Measurements from ENCODE around the gene SHBG. TPM values are rescaled to one million over a fixed set of nuclear protein-coding genes. Genes with fewer than 3 reads are reported as not detected.

SHBG gene, protein sequence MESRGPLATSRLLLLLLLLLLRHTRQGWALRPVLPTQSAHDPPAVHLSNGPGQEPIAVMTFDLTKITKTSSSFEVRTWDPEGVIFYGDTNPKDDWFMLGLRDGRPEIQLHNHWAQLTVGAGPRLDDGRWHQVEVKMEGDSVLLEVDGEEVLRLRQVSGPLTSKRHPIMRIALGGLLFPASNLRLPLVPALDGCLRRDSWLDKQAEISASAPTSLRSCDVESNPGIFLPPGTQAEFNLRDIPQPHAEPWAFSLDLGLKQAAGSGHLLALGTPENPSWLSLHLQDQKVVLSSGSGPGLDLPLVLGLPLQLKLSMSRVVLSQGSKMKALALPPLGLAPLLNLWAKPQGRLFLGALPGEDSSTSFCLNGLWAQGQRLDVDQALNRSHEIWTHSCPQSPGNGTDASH
- not detected for total RNA-seq
- not detected for polyA plus RNA-seq

DNA sequence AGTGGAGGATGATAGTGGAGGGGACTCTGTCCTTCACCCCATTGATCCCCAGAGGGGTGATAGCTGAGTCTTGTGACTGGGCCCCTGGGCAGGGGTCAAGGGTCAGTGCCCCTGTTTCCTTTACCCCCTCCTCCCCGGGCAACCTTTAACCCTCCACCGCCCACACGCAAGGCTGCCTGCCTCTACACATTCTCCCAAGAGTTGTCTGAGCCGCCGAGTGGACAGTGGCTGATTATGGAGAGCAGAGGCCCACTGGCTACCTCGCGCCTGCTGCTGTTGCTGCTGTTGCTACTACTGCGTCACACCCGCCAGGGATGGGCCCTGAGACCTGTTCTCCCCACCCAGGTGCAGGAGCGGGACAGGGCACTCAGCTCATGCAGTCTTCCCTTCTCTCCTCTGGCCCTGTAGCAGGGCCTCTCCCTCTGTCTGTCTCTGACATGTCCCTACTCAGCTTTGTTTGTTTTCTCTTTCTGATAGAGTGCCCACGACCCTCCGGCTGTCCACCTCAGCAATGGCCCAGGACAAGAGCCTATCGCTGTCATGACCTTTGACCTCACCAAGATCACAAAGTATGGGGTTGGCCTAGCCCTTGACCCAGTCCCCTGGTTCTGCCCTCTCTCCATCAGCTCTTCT is at the start of gene SHBG:
Gene SHBG, plus strand, starts transcription at position 197 of the 633 bp plus-strand sequence. Its CDS starts 38 bp downstream, at position 235.
- Histone ChIP-seq H3K9me3 (ENCODE audit: control insufficient read depth in 1 of 2, low read length in 2 of 2) (no peaks in the 10 kb centered on the region), H3K4me3 (ENCODE audit: low read length in 2 of 2) (no peak within 1 kb of the TSS), H3K36me3 (ENCODE audit: insufficient read depth, low read length) (no peaks in the 10 kb centered on the region), H3K27ac (ENCODE audit: low read depth, low read length) (no peak within 1 kb of the TSS), H3K27me3 (ENCODE audit: insufficient read depth, low read length) (no peaks in the 10 kb centered on the region), H3K4me1 (ENCODE audit: insufficient read depth, low read length) (peaks cover 13% of the 10 kb centered on the region)
- intact Hi-C loops (cut with micrococcal nuclease) = no loop called here
- Mint-ChIP-seq H3K4me1 (peaks cover 4 to 20% (median 14%) of the 10 kb centered on the region in 4 donors), H3K36me3 (peaks cover 0 to 6% of the 10 kb centered on the region in 2 donors), H3K4me3 (peak within 1 kb of the TSS in 2 of 8 donors; percentile 26 to 36), H3K27me3 (no peaks in the 10 kb centered on the region), H3K27ac (peak within 1 kb of the TSS in 2 of 7 donors; percentile 6 to 59), H3K9me3 (no peaks in the 10 kb centered on the region)
- CTCF ChIA-PET (ENCODE audit: partially characterized antibody) = interaction anchor here (4.7 kb wide), 1 partner anchor 58 kb away, joined by 56 read pairs; the partner anchor contains the start of genes TP53 and WRAP53
- no peak for DNase-seq
- POLR2A ChIA-PET (ENCODE audit: partially characterized antibody) = interaction anchor here (5.0 kb wide), 1 partner anchor 57 kb away, joined by 42 read pairs; the partner anchor contains the start of genes TP53 and WRAP53

DNA sequence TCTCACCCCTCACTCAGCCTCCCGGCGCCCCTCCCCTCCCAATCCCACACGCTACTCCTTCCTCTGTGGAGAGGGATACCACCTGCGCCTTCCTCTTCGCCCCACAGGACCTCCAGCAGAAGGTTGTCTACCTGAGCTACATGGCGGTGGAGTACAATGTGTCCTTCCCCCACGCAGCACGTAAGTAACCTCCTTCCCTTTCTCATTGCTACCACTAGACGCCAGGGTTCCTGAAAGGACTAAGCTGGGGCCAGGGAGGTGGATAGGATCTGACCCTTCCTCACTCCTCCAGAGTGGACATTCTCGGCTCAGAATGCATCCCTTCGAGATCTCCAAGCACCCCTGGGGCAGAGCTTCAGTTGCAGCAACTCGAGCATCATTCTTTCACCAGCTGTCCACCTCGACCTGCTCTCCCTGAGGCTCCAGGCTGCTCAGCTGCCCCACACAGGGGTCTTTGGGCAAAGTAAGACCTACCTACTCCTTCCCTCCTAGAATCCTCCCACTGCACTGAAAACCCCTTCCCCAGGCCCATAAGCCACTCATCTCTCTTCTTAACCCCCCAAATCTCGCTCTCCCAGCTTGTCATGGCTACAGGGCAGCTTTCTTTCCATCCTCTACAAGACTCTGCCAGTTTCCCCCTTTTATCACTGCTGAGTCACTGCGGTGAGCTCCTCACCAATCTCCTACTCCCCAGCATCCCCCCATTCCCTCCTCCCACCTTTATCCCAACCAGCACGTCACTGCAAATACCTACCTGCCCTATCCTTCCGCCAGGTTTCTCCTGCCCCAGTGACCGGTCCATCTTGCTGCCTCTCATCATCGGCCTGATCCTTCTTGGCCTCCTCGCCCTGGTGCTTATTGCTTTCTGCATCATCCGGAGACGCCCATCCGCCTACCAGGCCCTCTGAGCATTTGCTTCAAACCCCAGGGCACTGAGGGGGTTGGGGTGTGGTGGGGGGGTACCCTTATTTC is 49.0 kb upstream of the SHBG start:
- ChIA-PET POLR2A (ENCODE audit: partially characterized antibody) (interaction anchor here (0.7 to 2.9 kb wide), 9 partner anchors 9 to 236 kb away, joined by 3 to 25 read pairs (median 5); partner anchors contain the start of genes FXR2, POLR2A, SENP3 and TP53), CTCF (ENCODE audit: partially characterized antibody) (interaction anchor here (1.1 to 2.1 kb wide), 3 partner anchors 8 to 21 kb away, joined by 4 to 8 read pairs (median 5); no protein-coding TSS in a partner anchor)
- Mint-ChIP-seq H3K9me3 (peaks cover 0 to 14% (median 0%) of the 10 kb centered on the region in 8 donors), H3K27me3 (no peaks in the 10 kb centered on the region), H3K4me3 (peak overlapping the region in 3 of 8 donors; percentile 46 to 57 (median 46)), H3K4me1 (peaks cover 30 to 88% (median 59%) of the 10 kb centered on the region in 4 donors), H3K27ac (peak overlapping the region in 6 of 7 donors; percentile 38 to 98 (median 82)), H3K36me3 (peaks cover 33 to 60% of the 10 kb centered on the region in 2 donors)
- intact Hi-C loops (cut with micrococcal nuclease) = no loop called here
- no peaks in the 10 kb centered on the region for H3K9me3 ChIP-seq (ENCODE audit: control insufficient read depth in 1 of 2, low read length in 2 of 2)
- peaks cover 34% of the 10 kb centered on the region for H3K36me3 ChIP-seq (ENCODE audit: insufficient read depth, low read length)
- H3K27ac ChIP-seq (ENCODE audit: low read depth, low read length) = no peak overlapping the region
- H3K4me1 ChIP-seq (ENCODE audit: insufficient read depth, low read length) = peaks cover 71% of the 10 kb centered on the region
- H3K4me3 ChIP-seq (ENCODE audit: low read length in 2 of 2) = no peak overlapping the region
- H3K27me3 ChIP-seq (ENCODE audit: insufficient read depth, low read length) = no peaks in the 10 kb centered on the region
- DNase-seq = peak in 1 of 5 donors; percentile 15

DNA sequence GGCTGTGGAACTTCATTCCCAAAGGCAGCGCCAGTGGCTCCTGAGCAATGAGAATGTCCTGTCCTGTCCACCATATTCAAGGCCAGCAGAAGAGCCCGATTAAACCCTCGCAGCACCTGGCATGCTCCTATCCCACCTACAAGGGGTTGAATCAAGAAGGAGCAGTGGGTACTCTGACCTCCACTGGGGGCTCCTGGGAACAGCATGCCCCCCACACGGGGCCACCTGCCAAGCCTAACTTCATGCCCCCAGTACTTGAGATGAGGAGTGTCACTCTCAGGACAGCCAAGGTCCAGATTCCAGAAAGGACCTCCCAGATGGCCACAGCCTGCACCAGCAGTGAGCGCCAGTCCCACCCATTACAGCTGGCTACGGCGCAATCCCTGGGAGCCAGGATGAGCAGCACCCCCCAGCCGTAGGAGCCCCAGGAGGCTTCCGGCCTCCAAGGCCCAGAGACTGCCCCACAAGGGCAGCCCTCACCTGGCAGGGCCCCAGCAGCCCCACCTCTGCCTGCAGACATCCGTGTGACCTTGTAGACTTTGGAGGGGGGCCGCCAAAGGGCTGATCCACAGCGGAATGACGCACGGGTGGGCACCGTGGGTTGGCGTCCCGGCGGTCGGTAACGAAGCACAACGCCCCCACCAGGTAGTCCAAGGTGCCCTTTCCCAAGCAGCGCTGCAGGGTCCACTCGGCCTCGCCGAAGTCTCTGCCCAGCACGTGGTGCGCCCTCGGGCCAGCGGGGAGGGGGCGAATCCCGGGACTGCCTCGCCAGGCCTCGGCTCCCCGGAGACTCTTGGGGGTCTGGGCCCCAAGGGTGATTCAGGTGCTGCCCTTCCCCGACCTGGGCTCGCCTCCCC is 47.3 kb upstream of the SHBG start:
- peaks cover 28% of the 10 kb centered on the region for H3K36me3 ChIP-seq (ENCODE audit: insufficient read depth, low read length)
- Mint-ChIP-seq H3K36me3 (peaks cover 17 to 49% of the 10 kb centered on the region in 2 donors), H3K4me1 (peaks cover 23 to 73% (median 49%) of the 10 kb centered on the region in 4 donors), H3K4me3 (peak overlapping the region; percentile 3 to 100 (median 33)), H3K27ac (peak overlapping the region in 6 of 7 donors; percentile 29 to 100 (median 68)), H3K27me3 (no peaks in the 10 kb centered on the region), H3K9me3 (peaks cover 0 to 11% (median 0%) of the 10 kb centered on the region in 8 donors)
- intact Hi-C loops (cut with micrococcal nuclease) = loop anchor here (1.0 kb wide), 4 partner anchors 10 to 275 kb away; partner anchors contain the start of genes EIF5A and SENP3
- peak overlapping the region; percentile 97 for H3K27ac ChIP-seq (ENCODE audit: low read depth, low read length)
- H3K4me1 ChIP-seq (ENCODE audit: insufficient read depth, low read length) = peaks cover 55% of the 10 kb centered on the region
- no peaks in the 10 kb centered on the region for H3K9me3 ChIP-seq (ENCODE audit: control insufficient read depth in 1 of 2, low read length in 2 of 2)
- H3K4me3 ChIP-seq (ENCODE audit: low read length in 2 of 2) = peak overlapping the region in 1 of 2 donors; percentile 92
- no peak for DNase-seq
- ChIA-PET POLR2A (ENCODE audit: partially characterized antibody) (interaction anchor here (0.8 to 9.5 kb wide), 25 partner anchors 10 to 536 kb away, joined by 3 to 220 read pairs (median 6); partner anchors contain the start of genes ACADVL, ACAP1, CTDNEP1 and DLG4), CTCF (ENCODE audit: partially characterized antibody) (interaction anchor here (2.5 to 3.2 kb wide), 3 partner anchors 8 to 147 kb away, joined by 12 to 22 read pairs (median 19); partner anchors contain the start of genes TMEM102, TP53 and WRAP53)
- no peaks in the 10 kb centered on the region for H3K27me3 ChIP-seq (ENCODE audit: insufficient read depth, low read length)

DNA sequence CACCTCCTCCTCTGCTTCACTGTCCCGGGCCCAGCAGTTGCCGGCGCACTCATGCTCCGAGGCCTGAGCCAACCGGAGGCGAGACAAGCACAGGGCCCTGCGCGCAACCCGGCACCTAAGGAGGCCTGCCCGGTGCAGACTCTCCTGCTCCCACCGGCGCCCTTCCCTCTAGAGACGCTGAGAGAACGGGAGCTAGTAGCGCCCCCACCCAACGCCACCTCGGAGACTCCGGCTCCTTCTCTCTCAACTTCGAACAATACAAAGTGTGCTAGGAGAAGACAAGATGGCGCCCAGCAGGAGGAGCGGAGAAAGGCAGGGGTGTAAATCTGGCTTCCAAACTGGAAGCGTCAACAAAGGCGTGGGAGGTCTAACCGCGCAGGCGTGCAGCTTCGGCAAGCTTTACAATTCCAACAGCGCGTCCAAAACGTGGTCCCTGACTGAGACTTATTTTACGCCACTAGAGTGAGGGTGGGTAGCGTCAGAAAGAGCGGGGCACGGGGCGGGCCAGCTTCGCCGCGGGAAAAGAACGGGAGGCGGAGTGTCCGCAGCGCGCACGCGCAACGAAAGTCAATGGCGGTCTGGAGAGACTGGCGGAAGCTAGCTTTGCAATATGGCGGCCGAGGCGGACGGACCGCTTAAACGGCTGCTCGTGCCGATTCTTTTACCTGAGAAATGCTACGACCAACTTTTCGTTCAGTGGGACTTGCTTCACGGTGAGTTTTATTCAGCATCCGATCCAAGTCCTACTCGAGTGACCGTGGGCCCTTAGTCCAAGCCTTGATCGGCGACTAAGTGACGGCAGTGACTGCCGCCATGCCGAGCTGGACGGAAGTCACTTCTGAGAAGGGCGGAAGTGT is 46.5 kb upstream of the SHBG start, which contains the start of gene MPDU1:
Gene MPDU1, plus strand, starts transcription at position 600 of the 857 bp plus-strand sequence. Its CDS starts 11 bp downstream, at position 611.
- H3K27me3 ChIP-seq (ENCODE audit: insufficient read depth, low read length) = no peaks in the 10 kb centered on the region
- peaks cover 22% of the 10 kb centered on the region for H3K36me3 ChIP-seq (ENCODE audit: insufficient read depth, low read length)
- peak within 1 kb of the TSS; percentile 91 to 92 for H3K4me3 ChIP-seq (ENCODE audit: low read length in 2 of 2)
- peak within 1 kb of the TSS; percentile 97 for H3K27ac ChIP-seq (ENCODE audit: low read depth, low read length)
- Mint-ChIP-seq H3K36me3 (peaks cover 9 to 48% of the 10 kb centered on the region in 2 donors), H3K9me3 (peaks cover 0 to 11% (median 0%) of the 10 kb centered on the region in 8 donors), H3K27me3 (no peaks in the 10 kb centered on the region), H3K27ac (peak within 1 kb of the TSS; percentile 99 to 100 (median 100)), H3K4me3 (peak within 1 kb of the TSS; percentile 99 to 100 (median 100)), H3K4me1 (peaks cover 20 to 65% (median 43%) of the 10 kb centered on the region in 4 donors)
- no peaks in the 10 kb centered on the region for H3K9me3 ChIP-seq (ENCODE audit: control insufficient read depth in 1 of 2, low read length in 2 of 2)
- ChIA-PET POLR2A (ENCODE audit: partially characterized antibody) (interaction anchor here (0.6 to 9.5 kb wide), 42 partner anchors 11 to 581 kb away, joined by 3 to 220 read pairs (median 4); partner anchors contain the start of genes ACADVL, ACAP1, ATP1B2 and CHRNB1), CTCF (ENCODE audit: partially characterized antibody) (interaction anchor here (0.6 to 3.2 kb wide), 8 partner anchors 9 to 228 kb away, joined by 3 to 22 read pairs (median 8); partner anchors contain the start of genes TMEM102, TMEM95, TP53 and WRAP53)
- DNase-seq = peak; percentile 95 to 97 (median 97)
- intact Hi-C loops (cut with micrococcal nuclease) = loop anchor here (1.0 kb wide), 5 partner anchors 11 to 276 kb away; partner anchors contain the start of genes EIF5A, FXR2 and SENP3
- H3K4me1 ChIP-seq (ENCODE audit: insufficient read depth, low read length) = peaks cover 50% of the 10 kb centered on the region
